GM12875 (cell line): ENCODE measurements around the gene TMPRSS13.

ENCODE experiments used
- H3K4me3 ChIP-seq: one replicate; pipeline ENCODE4 v1.5.1; 2011; ENCODE audit warnings: low read depth, low read length, control low read depth
- CTCF ChIP-seq: IDR thresholded peaks from 2 replicates; pipeline ENCODE4 v1.5.1; 2011; ENCODE audit warnings: low read depth, mild to moderate bottlenecking, control low read depth, inconsistent platforms, low read length, moderate library complexity, borderline replicate concordance; ENCODE audit not compliant: insufficient read depth

TMPRSS13 gene

GRCh38 chr11:117961896-117962295 is 32.7 kb upstream of the TMPRSS13 start:
- no peak overlapping the region for H3K4me3 ChIP-seq
- TF ChIP-seq CTCF, result no peak

DNA sequence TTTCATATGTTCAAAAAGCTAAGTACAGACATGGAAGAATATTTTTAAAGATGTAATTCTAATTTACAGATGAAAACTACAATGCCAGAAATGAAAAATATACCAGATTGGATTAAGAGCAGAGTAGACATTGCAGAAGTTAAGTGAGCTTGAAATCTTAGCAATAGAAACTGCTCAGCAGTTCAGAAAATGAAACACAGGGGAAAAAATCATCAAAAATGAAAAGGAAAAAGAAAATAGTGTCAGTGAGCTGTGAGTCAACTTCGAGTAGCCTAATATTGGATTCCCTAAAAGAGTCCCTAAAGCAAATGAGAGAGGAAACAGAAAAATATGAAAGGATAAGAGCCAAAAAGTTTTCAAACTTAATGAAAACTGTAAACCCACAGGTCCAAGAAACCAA is 31.2 kb upstream of the TMPRSS13 start:
- no peak overlapping the region for H3K4me3 ChIP-seq
- TF ChIP-seq CTCF, result no peak

DNA sequence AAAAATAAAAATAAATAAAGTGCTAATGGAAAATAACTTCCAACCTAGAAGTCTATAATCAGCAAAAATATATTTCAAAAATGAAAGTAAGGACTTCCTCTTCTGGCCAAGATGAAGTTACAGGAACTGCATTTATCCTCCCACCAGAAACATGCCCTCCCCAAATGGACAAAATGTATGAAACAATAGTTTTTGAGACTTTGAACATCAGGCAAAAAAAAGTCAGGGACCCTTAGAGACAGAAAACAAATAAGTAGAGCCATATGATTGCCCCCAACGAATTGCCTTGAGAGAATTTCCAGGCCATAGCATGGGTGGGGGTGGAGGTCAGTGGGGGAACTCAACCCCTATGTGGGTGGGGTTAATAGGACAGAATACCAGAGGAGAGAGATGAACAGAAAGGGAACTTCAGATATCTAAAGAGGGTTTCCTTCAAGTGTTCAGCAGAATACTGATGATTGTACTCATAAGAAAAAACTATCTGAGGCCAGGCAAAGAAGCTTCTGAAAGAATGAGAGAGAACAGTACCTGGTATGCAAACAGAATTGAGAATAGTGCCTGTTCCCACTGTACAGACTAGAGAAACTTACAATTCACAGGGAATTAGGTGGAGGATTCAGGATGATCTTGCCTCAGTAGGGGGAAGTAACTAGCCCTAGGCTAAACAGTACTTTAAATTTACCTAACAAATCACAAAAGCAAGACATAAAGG is 30.4 kb upstream of the TMPRSS13 start:
- no peak overlapping the region for H3K4me3 ChIP-seq
- TF ChIP-seq CTCF, result no peak

DNA sequence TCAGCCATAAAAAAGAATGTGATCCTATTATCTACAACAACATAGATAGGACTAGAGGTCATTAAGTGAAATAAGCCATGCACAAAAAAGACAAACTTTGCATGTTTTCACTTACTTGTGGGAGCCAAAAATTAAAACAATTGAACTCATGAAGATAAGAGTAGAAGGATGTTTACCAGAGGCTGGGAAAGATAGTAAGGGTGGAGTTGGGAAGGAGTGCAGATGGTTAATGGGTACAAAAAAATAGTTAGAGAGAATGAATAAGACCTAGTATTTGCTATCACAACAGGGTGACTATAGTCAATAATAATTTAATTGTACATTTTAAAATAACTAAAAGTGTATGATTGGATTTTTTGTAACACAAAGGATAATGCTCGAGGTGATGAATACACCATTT is 29.7 kb upstream of the TMPRSS13 start:
- no peak for TF ChIP-seq CTCF
- no peak overlapping the region for H3K4me3 ChIP-seq

DNA sequence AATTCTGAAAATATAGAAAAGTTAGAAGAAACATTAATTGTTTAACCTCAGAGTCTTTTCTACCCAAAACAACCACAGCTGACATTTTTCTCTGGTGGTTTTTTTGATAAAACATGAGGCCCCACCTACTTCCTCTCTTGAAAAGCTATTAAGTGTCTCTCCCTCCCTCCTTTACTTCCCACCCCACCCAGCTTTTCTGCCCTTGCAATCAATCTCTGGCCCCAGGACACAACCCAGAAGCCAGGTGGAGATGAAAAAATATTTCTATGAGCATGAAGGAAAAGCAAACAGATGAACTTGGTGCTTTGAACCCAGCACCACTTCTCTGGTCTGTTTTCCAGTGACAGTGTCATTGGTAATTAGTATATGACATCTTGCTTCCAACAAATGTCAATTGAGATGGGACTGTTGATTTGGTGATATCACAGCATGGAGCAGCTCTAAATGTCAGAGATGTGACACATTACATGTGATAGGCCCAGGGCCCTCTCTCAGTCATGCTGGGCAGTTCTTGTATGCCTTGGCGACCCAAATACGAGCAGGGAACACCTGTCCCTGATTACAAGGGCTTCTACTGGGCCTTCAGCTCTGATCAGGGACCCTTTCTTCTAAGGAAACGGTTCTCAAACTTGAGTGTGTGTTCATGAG is 23.9 kb upstream of the TMPRSS13 start:
- no peak overlapping the region for H3K4me3 ChIP-seq
- TF ChIP-seq CTCF, result no peak

- TF ChIP-seq CTCF, result no peak
- H3K4me3 ChIP-seq, result no peak overlapping the region
Measured at GRCh38 chr11:117950993-117951961, 22.1 kb upstream of the TMPRSS13 start.
